NCI-H2196 (cell line): Measurements from ENCODE around the gene ZDHHC20.

Source experiments
- DNase-seq: peaks from one replicate; lab custom pipeline; 2025; ENCODE audit not compliant: unreplicated experiment; lab: John Stamatoyannopoulos, UW

Gene ZDHHC20

GRCh38 chr13:21458813-21459701, at the start of gene ZDHHC20:
Gene ZDHHC20 (minus strand): TSS chr13:21459303. CDS start chr13:21459171, 132 bp downstream.
- peak; percentile 73 for DNase-seq

- no peak for DNase-seq
These were observed 45.3 kb upstream of the ZDHHC20 start for GRCh38 chr13:21504379-21504778.

GRCh38 chr13:21501686-21502085, 42.6 kb upstream of the ZDHHC20 start:
- DNase-seq: no peak

GRCh38 chr13:21486322-21486721, 27.2 kb upstream of the ZDHHC20 start:
- no peak for DNase-seq

- no peak for DNase-seq
These were observed 24.6 kb upstream of the ZDHHC20 start for GRCh38 chr13:21483748-21484147.

GRCh38 chr13:21481359-21481758, 22.3 kb upstream of the ZDHHC20 start:
- peak; percentile 25 for DNase-seq

GRCh38 chr13:21478881-21479808, 20.0 kb upstream of the ZDHHC20 start:
- DNase-seq: peak; percentile 56

GRCh38 chr13:21476893-21477472, 17.9 kb upstream of the ZDHHC20 start:
- DNase-seq: peak; percentile 78

- no peak for DNase-seq
These were observed 16.0 kb upstream of the ZDHHC20 start for GRCh38 chr13:21475115-21475514.

GRCh38 chr13:21470785-21471184, 11.7 kb upstream of the ZDHHC20 start:
- DNase-seq: no peak

GRCh38 chr13:21466527-21466926, 7.4 kb upstream of the ZDHHC20 start:
- no peak for DNase-seq

- no peak for DNase-seq
These were observed 6.6 kb upstream of the ZDHHC20 start for GRCh38 chr13:21465710-21466160.

- no peak for DNase-seq
These were observed 4.3 kb upstream of the ZDHHC20 start for GRCh38 chr13:21463424-21463823.

GRCh38 chr13:21461131-21461530, 2.0 kb upstream of the ZDHHC20 start:
- DNase-seq: no peak

GRCh38 chr13:21458451-21458812, 671 bp downstream of the ZDHHC20 start:
- peak; percentile 13 for DNase-seq

- no peak for DNase-seq
These were observed 5.6 kb downstream of the ZDHHC20 start for GRCh38 chr13:21453387-21454081.

- no peak for DNase-seq
These were observed 8.2 kb downstream of the ZDHHC20 start for GRCh38 chr13:21450936-21451335.

- DNase-seq: no peak
These were observed 12.4 kb downstream of the ZDHHC20 start for GRCh38 chr13:21446656-21447055.

- no peak for DNase-seq
These were observed 13.3 kb downstream of the ZDHHC20 start for GRCh38 chr13:21445759-21446158.

- no peak for DNase-seq
These were observed 15.9 kb downstream of the ZDHHC20 start for GRCh38 chr13:21443171-21443570.

- DNase-seq: no peak
These were observed 22.5 kb downstream of the ZDHHC20 start for GRCh38 chr13:21436582-21436981.
